Astrocyte (in vitro differentiated cells and primary cell): ENCODE measurements around the gene RNU5D-1.

Experiments
- CTCF ChIP-seq: IDR thresholded peaks from 2 replicates; pipeline ENCODE4 v1.5.1; 2011; ENCODE audit warnings: low read depth, mild to moderate bottlenecking, inconsistent platforms, low read length, moderate library complexity; ENCODE audit not compliant: insufficient read depth
- EZH2 ChIP-seq: IDR thresholded peaks from 2 replicates; pipeline ENCODE4 v1.6.1; 2012; ENCODE audit warnings: mild to moderate bottlenecking, low read length, inconsistent platforms; ENCODE audit not compliant: insufficient read depth

DNA sequence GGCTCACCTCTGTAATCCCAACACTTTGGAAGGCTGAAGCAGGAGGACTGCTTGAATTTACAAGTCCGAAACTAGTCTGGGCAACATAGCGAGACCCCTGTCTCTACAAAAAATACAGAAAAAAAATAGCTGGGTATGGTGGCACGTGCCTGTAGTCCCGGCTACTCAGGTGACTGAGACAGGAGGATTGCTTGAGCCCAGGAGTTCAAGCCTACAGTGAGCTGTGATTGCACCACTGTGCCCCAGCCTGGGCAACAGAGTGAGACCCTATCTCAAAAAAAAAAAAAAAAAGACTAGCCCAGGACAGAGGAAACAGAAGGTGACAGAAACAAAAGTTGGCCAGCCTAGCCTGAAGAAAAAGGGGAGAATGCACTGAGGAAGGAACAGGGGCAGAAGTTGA is 35.3 kb downstream of the RNU5D-1 start:
- TF ChIP-seq CTCF (no peak), EZH2 (no peak)
